Activated CD4-positive, alpha-beta T cell treated with anti-CD3 and anti-CD28 coated beads, Interleukin-2, Interleukin-6, amounts not matched to agents 100 ng/mL and 50 ng/mL, durations not matched to agents 16 hours and 8 hours (primary cell): ENCODE data around the gene SCN11A.
"Not testable (repeated sequence)": the region's sequence is repeated elsewhere in the genome, so short reads cannot be mapped to it uniquely, and the experiment has no call there.

Experiments used
- DNase-seq: peaks from one replicate; pipeline ENCODE4 v3.0.0-alpha.2; 2020

Gene SCN11A

DNA sequence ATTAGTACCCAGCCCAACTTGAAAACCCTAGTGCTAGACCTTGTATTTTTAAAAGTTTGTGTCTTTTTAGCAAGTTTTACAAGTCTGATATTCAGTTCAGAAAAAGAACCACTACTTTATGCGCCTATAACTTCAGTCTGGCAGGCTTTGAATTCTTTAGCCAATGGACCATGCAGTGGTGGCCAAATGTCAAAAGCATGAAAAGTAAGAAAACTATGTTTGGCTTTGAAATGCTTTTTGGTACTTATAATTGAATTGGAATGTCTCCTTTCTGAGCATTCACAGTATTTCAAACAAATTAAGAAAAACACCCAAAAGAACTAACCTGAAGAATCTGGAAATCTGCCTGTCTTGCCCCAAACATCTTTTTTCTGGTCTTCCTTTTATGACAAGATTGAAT lies 12.9 kb upstream of the SCN11A start:
- no peak for DNase-seq

- peak; percentile 49 for DNase-seq
Observed at GRCh38 chr3:39063143-39063542, 11.4 kb upstream of the SCN11A start.

GRCh38 chr3:39062180-39062579 lies 10.4 kb upstream of the SCN11A start:
- no peak for DNase-seq

GRCh38 chr3:39061228-39061627 lies 9.5 kb upstream of the SCN11A start:
- not testable (repeated sequence) for DNase-seq

DNA sequence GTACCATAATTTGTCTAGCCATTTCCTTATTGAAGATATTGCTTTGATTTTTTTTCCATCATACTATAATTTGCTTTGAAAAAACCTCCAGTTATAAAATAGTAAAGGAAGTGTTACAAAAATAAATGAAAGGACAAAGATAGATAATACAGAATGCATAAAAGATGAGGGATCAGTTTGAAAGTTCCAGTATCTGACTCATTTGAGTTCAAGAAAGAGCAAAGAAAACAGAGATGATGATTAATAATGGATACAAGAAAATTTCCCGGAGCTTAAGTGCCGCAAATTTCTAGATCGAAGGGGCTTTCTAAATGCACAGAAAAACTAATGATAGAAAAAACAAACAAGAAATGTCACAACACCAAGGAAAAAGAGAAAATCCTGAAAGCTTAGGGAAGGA lies 4.4 kb upstream of the SCN11A start:
- DNase-seq: no peak

DNA sequence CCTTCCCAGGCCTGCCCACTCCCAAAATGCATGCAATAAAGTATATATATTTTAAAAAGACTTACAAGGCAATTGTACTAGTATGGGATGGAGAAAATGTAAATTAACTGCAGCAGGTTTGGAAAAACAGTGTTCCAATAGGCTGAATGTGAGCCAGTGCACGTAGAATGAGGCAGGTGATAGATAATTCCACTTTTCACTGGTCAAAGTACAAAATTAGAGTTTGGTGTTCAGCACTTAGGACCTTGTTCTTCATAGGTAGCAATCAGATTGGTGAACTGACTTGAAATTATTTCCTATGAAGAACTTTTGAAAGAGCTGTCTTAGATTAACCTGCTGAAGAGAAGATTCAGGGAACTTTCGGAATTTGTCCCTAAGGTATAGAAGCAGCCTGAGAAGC lies 2.0 kb upstream of the SCN11A start:
- DNase-seq: no peak

- no peak for DNase-seq
Observed at GRCh38 chr3:39052583-39052982, 839 bp upstream of the SCN11A start.

GRCh38 chr3:39050029-39050428 lies 1.7 kb downstream of the SCN11A start:
- DNase-seq: no peak

DNA sequence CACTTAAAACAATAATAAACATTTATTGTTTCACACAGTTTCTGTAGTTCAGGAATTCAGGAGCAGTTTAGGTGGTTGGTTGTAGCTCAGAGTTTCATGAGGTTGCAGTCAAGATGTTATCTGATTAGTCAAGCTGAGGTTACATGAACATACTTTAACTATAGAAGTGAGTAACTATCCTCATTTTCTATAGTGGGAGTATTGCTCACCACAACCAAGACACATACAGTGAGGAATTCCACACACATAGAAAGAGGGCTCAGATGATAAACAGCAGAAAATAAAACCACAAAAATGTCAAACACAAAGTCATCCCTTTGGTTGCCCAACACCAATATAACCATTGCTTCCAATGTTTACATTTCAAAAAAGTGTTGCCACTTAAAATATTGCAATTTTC lies 13.6 kb downstream of the SCN11A start:
- no peak for DNase-seq

DNA sequence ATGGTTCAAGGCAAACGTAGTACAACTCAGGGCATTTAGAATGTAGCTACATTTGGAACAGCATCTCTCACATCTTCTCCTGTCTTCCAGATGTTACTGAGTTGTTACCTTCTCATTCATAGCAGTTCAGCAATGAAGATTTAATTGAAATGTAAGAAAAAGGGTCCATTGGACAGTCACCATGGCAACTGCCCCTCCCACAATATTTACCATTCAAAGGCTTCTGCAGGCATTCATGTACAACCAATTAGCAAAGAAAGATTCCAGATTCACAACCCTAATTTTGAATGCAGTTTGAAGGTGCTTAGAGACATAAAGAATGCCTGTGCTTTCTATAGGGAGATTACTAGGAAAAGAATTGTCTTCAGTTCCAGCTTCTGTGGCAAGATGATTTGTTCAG lies 22.2 kb downstream of the SCN11A start:
- DNase-seq: no peak

DNA sequence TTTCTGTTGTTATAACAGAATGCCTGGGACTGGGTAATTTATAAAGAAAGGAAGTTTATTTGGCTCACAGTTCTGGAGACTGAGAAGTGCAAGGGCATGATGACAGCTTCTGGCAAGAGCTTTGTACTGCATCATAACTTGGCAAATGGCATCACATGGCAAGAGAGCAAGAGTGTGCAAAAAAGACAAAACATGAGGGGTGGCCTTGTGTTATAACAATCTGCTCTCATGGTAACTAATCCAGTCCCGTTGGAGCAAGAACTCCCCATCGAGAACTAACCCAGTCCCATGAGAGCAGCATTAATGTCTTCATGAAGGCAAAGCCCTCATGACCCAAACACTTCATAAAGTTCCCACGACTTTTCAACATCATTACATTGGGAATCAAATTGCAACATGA lies 23.2 kb downstream of the SCN11A start:
- no peak for DNase-seq

DNA sequence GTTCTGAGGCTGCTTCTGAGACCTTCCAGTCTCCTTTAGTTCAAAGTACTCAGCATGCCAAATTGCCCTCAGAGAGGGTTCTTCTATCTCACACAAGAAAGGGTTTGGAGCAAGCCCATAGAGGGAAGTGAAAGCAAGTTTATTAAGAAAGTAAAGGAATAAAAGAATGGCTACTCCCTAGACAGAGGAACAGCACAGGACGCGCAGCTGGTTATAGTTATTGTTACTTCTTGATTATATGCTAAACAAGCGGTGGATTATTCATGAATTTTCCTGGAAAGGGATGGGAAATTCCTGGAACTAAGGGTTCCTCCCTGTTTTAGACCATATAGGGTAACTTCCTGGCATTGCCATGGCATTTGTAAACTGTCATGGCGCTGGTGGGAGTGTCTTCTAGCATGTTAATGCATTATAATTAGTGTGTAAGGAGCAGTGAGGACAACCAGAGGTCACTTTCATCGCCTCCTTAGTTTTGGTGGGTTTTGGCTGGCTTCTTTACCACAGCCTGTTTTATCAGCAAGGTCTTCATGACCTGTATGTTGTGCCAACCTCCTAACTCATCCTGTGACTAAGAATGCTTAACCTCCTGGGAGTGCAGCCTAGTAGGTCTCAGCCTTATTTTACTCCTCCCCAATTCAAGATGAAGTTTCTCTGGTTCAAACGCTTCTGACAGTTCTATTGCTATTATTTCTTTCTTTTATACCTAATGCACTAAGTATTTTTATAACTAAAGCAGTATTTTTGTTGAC lies 26.3 kb downstream of the SCN11A start:
- DNase-seq: no peak

DNA sequence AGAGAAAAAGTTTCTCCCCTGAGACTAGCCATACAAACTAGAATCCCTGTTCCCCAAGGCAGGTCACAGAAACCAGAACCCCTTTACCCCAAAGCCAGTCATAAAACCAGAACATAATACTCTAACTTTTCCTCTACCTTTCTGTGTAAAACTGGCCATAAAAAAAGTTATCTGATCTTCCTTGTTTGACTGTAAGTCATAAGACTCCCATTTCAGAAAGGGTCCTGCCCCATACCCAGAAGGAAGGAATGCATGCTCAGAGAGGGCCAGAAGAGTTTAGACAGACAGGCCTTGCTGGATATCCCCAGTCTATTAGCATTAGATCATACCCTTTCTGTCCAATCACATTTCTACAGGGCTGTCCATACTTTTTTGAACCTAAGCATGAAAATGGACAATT lies 27.2 kb downstream of the SCN11A start:
- DNase-seq: no peak

DNA sequence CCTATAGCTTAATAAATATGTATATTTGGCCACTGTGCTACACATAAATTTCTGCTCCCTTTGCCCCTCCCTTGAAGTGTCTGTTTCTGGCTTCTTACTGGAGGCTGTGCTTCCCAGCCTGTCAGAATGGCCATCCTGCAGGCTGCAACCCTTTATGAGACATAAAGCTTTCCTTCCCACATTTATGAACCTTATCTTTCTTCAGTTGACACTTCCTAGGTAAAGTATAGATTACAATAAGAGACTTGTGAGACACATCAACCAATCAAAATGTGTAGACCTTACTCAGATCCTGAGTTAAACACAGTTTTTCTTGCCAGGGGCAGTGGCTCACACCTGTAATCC lies 29.5 kb downstream of the SCN11A start:
- DNase-seq: no peak

- DNase-seq: no peak
Observed at GRCh38 chr3:39021465-39022285, 30.1 kb downstream of the SCN11A start.

DNA sequence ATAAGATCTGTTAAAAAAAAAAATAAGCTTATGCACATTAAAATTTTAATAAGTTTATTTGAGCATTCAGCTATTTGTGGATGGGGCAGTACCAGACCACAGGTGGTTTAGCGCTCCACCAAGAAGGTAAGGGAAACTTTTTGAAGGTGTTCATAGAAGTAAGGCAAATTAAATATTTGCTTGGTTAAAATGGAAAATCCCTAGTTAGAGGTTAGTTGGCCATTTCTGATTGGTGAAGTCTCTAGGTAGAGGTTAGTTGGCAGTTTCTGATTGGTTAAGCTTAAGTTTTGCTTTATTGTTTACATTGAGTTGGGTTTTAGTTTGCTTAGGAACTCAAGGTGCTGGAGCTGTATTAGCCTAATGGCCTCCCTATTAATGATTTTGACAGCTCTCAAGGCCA lies 30.7 kb downstream of the SCN11A start:
- DNase-seq: no peak

DNA sequence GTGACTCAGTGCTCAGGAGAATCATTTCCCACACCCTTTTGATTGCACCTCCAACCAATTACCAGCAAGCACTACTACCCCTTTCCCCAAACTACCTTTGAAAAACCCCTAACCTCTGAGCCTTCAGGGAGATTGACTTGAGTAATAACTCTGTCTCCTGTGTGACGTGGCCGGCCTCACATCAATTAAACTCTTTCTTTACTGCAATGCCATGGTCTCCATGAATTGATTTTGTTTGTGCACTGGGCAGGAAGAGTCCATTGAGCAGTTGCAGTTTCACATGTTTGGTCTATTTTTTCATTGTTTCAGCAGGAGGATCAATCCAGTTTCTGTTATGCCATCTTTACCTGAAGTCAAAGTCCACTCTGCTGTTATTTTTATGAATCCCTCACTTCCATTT lies 32.4 kb downstream of the SCN11A start:
- no peak for DNase-seq

- DNase-seq: no peak
Observed at GRCh38 chr3:39015418-39015817, 36.3 kb downstream of the SCN11A start.

DNA sequence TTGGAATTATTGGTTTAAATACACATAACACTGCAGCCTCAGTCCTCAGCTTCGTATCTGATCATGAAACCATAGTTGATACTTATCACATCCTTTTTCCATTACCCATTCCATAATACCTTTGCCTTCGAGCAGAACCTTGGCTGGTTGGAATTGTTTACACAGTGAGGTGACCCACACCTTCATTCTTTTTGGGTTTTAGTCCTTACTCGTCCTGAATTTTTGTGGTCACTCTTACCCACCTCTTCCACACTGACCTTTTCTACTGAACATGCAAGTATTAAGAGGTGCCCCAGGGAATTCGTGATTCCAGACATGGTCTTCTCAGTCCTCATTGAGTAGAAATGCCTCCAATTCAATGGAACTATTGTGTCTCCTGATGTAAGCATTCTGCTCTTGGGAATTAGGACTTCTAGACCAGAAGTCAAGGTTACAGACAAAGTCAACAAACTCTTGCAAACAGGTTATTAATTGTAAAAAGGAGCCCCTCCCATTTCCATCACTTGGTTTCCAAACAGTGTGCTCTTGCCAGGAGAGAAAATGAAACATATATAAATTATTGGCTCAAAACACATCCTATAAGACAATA lies 37.7 kb downstream of the SCN11A start:
- no peak for DNase-seq

GRCh38 chr3:39013289-39013688 lies 38.5 kb downstream of the SCN11A start:
- DNase-seq: no peak

GRCh38 chr3:39011191-39011736 lies 40.5 kb downstream of the SCN11A start:
- no peak for DNase-seq

- no peak for DNase-seq
Observed at GRCh38 chr3:39005295-39005694, 46.4 kb downstream of the SCN11A start.
